Upper lobe of right lung (tissue), 1 donor: ENCODE measurements around the gene RPS13. TPM values are rescaled to one million over a fixed set of nuclear protein-coding genes. Genes with fewer than 3 reads are reported as not detected.
"Not testable (repeated sequence)": the region's sequence is repeated elsewhere in the genome, so short reads cannot be mapped to it uniquely, and the experiment has no call there.

Experiments
- ATAC-seq: fragments of 200-7000 bp; cut with Tn5 transposase; one replicate; pipeline ENCODE4 v1.9.1; 2020; ENCODE audit warnings: mild to moderate bottlenecking, moderate library complexity
- DNase-seq: peaks from one replicate; pipeline ENCODE4 v3.0.0-alpha.2; 2020
- H3K27ac ChIP-seq: fragments of 200-600 bp; one replicate; pipeline ENCODE4 v1.8.0; 2022
- H3K27me3 ChIP-seq: fragments of 200-600 bp; one replicate; pipeline ENCODE4 v1.8.0; 2022; ENCODE audit warnings: mild to moderate bottlenecking
- H3K36me3 ChIP-seq: fragments of 200-600 bp; one replicate; pipeline ENCODE4 v1.8.0; 2022
- H3K4me1 ChIP-seq: fragments of 200-600 bp; one replicate; pipeline ENCODE4 v1.8.0; 2022
- H3K4me3 ChIP-seq: fragments of 200-600 bp; one replicate; pipeline ENCODE4 v1.8.0; 2022; ENCODE audit warnings: mild to moderate bottlenecking
- H3K9me3 ChIP-seq: fragments of 200-600 bp; one replicate; pipeline ENCODE4 v1.8.0; 2022
- intact Hi-C: fragments of 100-400 bp; cut with DNase I; formaldehyde crosslinking; loops from one replicate; pipeline ENCODE4 v1.11.0; 2022
- total RNA-seq: library from RNA; stranded (reverse); fragmentation: NEBNext Ultra II Directional; extraction: Animal tissue kit (Norgen Biotek cat#: 25700); gene quantifications from one replicate; pipeline ENCODE4 v1.2.1, GENCODE V29; 2021
- TF ChIP-seq, protein P1 (sequence below): fragments of 200-600 bp; IDR thresholded peaks from one replicate; pipeline ENCODE4 v1.8.0; 2022; ENCODE audit warnings: antibody characterized with exemption
- donor health status: DM: no; HTN: yes; CAD: no; lungs with severe emphysema.

Gene RPS13
- total RNA-seq, 1 donor from 2014 or later = 755 TPM

DNA sequence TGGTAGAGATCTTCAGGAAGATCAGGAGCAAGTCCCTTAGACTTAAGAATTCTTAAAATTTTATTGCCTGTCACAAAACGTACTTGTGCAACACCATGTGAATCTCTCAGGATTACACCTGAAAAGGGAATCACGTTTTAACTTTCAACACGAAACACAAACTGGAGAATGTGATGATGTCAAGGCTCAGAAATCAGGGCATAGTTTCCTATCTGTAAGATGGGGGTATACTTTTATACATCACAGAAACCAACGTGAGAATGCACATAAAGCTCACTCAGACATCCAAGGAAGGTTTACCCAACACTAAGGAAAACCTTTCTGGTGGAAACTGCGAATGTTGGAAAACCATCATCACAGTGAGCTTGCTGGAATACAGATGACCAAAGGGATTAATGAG is 2.0 kb downstream of the RPS13 start:
- H3K27ac ChIP-seq = no peak overlapping the region
- TF ChIP-seq, protein P1, sequence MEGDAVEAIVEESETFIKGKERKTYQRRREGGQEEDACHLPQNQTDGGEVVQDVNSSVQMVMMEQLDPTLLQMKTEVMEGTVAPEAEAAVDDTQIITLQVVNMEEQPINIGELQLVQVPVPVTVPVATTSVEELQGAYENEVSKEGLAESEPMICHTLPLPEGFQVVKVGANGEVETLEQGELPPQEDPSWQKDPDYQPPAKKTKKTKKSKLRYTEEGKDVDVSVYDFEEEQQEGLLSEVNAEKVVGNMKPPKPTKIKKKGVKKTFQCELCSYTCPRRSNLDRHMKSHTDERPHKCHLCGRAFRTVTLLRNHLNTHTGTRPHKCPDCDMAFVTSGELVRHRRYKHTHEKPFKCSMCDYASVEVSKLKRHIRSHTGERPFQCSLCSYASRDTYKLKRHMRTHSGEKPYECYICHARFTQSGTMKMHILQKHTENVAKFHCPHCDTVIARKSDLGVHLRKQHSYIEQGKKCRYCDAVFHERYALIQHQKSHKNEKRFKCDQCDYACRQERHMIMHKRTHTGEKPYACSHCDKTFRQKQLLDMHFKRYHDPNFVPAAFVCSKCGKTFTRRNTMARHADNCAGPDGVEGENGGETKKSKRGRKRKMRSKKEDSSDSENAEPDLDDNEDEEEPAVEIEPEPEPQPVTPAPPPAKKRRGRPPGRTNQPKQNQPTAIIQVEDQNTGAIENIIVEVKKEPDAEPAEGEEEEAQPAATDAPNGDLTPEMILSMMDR = no peak
- peaks cover 36% of the 10 kb centered on the region for H3K36me3 ChIP-seq
- H3K27me3 ChIP-seq = no peaks in the 10 kb centered on the region
- H3K4me1 ChIP-seq = peaks cover 22% of the 10 kb centered on the region
- H3K9me3 ChIP-seq = no peaks in the 10 kb centered on the region
- DNase-seq (no peak), ATAC-seq (no peak)
- intact Hi-C loops = no loop called here
- peak overlapping the region; percentile 78 for H3K4me3 ChIP-seq

DNA sequence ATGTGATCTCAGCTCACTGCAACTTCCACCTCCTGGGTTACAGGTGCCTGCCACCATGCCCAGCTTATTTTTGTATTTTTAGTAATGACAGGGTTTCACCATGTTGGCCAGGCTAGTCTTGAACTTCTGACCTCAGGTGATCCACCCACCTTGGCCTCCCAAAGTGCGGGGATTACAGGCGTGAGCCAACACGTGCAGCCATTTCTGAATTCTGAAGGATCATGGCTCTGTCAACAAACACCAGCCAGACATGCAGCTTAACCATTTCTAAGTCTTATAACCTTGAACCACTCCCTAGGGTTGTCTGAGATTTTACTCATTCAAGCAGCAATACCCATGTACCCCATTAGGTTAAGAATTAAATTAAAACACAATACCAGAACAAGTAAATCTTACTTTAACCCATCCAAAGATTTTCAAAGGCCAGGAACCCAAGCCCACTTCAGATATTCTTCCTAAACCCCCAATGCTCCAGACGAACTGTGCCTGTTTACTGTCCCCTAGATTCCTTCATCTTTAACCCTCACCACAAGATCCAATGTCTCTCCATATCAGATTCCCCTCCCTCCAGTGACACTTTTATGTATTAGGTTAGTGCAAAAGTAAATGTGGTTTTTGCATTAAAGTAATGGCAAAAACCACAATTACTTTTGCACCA is 4.0 kb downstream of the RPS13 start:
- TF ChIP-seq, protein P1 = no peak
- Histone ChIP-seq H3K36me3 (peaks cover 36% of the 10 kb centered on the region), H3K9me3 (no peaks in the 10 kb centered on the region), H3K27ac (no peak overlapping the region), H3K4me1 (peaks cover 19% of the 10 kb centered on the region), H3K4me3 (no peak overlapping the region), H3K27me3 (no peaks in the 10 kb centered on the region)
- intact Hi-C loops = no loop called here
- ATAC-seq (no peak), DNase-seq (no peak)

- Histone ChIP-seq H3K9me3 (no peaks in the 10 kb centered on the region), H3K4me3 (no peak overlapping the region), H3K27me3 (no peaks in the 10 kb centered on the region), H3K4me1 (no peaks in the 10 kb centered on the region), H3K27ac (no peak overlapping the region), H3K36me3 (no peaks in the 10 kb centered on the region)
- intact Hi-C loops = loop anchor here (10.0 kb wide), 1 partner anchor 113 kb away; no protein-coding TSS in a partner anchor
- no peak for ATAC-seq
- DNase-seq = no peak
- TF ChIP-seq, protein P1 = no peak
Observed at GRCh38 chr11:17067417-17067816, 10.1 kb downstream of the RPS13 start.

GRCh38 chr11:17066691-17067090 is 10.8 kb downstream of the RPS13 start:
- Histone ChIP-seq H3K9me3 (no peaks in the 10 kb centered on the region), H3K4me1 (no peaks in the 10 kb centered on the region), H3K36me3 (no peaks in the 10 kb centered on the region), H3K27me3 (no peaks in the 10 kb centered on the region), H3K27ac (no peak overlapping the region), H3K4me3 (no peak overlapping the region)
- intact Hi-C loops = loop anchor here (10.0 kb wide), 1 partner anchor 112 kb away; no protein-coding TSS in a partner anchor
- DNase-seq = no peak
- TF ChIP-seq, protein P1 = no peak
- no peak for ATAC-seq

DNA sequence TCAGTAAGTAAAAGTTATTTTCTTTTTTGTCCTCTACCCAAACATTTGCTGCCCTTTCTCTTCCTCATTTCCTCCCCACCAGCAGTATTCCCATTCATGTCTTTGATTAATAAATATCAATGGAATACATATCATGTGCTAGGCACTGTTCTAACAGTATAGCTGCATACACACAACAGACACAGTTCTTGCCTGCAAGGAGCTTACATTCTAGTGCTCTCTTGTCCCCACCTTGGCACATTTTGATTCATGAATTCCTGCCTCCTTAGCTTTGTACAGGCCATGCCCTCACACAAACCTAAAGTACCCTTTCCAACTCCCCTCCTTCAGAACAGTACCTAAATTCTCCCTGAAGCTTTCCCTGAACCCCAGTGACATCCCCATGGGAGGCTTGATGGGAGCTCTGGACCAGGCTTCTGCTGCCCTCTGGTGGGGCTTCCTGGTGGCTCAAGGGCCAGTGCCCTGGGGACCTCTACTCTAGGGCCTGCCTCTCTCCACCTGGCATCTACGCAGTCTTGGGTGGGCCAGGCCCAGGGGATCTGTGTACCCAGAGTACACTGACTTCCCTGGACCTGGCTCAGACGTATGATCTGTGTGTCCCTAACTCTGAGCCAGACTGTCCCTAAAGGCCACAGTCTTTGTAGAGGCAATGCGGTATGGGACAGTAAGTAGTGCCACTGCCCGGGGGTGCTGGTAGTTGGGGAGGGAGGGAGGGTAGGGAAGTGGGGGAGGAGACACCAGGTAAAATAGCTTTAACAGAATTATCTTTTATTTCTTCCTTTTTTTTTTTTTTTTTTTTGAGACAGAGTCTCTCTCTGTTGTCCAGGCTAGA is 14.1 kb downstream of the RPS13 start:
- Histone ChIP-seq H3K36me3 (no peaks in the 10 kb centered on the region), H3K27me3 (no peaks in the 10 kb centered on the region), H3K4me1 (no peaks in the 10 kb centered on the region), H3K27ac (no peak overlapping the region), H3K9me3 (no peaks in the 10 kb centered on the region), H3K4me3 (no peak overlapping the region)
- TF ChIP-seq, protein P1 = peak; percentile 73
- intact Hi-C loops = loop anchor here (10.0 kb wide), 1 partner anchor 109 kb away; no protein-coding TSS in a partner anchor
- ATAC-seq = peak; percentile 99
- peak; percentile 82 for DNase-seq

DNA sequence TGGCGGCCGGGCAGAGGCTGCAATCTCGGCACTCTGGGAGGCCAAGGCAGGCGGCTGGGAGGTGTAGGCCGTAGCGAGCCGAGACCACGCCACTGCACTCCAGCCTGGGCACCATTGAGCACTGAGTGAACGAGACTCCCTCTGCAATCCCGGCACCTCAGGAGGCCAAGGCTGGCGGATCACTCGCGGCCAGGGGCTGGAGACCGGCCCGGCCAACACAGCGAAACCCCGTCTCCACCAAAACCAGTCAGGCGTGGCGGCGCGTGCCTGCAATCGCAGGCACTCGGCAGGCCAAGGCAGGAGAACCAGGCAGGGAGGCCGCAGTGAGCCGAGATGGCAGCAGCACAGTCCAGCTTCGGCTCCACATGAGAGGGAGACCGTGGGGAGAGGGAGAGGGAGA is 26.3 kb downstream of the RPS13 start:
- ATAC-seq, H3K27me3 ChIP-seq, H3K36me3 ChIP-seq, intact Hi-C loops, H3K27ac ChIP-seq, H3K4me1 ChIP-seq, H3K9me3 ChIP-seq, DNase-seq, H3K4me3 ChIP-seq: not testable (repeated sequence)

- H3K27me3 ChIP-seq, H3K36me3 ChIP-seq, H3K4me3 ChIP-seq, DNase-seq, H3K9me3 ChIP-seq, H3K4me1 ChIP-seq, intact Hi-C loops, ATAC-seq, H3K27ac ChIP-seq: not testable (repeated sequence)
Observed at GRCh38 chr11:17048491-17048890, 29.0 kb downstream of the RPS13 start.
